GM18868 (cell line): Measurements from ENCODE around the gene ERN2.

Source experiments
- ATAC-seq: cut with Tn5 transposase; IDR thresholded peaks from one replicate; pipeline ENCODE4 v1.9.1; 2021; ENCODE audit warnings: mild to moderate bottlenecking, moderate library complexity; ENCODE audit not compliant: unreplicated experiment

The ERN2 gene

DNA sequence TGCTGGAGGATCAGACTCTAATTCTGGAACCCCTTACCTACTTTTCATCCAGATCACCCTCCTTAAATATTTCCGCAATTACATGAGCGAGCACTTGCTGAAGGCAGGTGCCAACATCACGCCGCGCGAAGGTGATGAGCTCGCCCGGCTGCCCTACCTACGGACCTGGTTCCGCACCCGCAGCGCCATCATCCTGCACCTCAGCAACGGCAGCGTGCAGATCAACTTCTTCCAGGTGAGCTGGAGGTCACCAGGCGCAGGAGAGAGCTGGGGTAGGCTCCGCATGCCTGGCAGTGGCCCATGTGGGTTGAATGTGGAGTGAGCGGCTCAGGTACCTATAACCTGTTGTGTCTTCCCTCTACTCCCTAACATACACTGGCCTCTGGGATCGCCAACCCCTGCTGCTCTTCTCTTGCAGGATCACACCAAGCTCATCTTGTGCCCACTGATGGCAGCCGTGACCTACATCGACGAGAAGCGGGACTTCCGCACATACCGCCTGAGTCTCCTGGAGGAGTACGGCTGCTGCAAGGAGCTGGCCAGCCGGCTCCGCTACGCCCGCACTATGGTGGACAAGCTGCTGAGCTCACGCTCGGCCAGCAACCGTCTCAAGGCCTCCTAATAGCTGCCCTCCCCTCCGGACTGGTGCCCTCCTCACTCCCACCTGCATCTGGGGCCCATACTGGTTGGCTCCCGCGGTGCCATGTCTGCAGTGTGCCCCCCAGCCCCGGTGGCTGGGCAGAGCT is 23.4 kb downstream of the ERN2 start:
- no peak for ATAC-seq

DNA sequence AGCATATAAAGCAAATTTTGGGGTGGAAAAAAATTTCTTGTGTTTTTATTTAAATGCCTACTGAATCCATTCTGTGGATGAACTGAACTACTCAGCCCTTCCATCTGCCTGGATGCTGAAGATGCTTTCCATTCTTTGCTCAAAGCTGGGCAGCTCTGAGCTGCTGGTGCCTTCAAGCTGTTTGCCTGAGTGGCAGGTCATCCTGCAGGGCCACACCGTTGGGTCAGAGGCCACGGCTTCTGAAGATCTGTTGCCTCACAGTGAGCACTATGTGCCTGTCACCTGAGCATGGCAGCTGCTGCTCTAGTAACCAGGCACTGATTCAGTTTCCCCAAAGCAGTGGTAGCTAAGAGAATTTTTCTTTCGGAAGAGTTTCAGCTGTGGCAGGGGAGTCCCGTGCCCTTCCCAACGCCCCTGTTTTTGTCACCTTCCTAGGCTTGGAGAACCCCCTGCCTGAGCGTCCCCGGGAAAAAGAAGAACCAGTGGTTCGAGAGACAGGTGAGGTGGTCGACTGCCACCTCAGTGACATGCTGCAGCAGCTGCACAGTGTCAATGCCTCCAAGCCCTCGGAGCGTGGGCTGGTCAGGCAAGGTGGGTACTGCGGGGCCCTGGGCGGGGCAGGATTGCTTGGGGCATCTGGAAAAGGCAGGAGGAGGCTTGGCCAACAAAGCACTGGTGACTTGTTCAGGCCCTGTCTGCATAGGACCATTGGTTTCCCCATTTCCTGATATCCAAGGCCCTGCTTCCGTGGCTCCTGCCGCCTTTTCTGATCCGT is 25.8 kb downstream of the ERN2 start:
- no peak for ATAC-seq

- no peak for ATAC-seq
These were observed 29.5 kb downstream of the ERN2 start for GRCh38 chr16:23683487-23683886.

DNA sequence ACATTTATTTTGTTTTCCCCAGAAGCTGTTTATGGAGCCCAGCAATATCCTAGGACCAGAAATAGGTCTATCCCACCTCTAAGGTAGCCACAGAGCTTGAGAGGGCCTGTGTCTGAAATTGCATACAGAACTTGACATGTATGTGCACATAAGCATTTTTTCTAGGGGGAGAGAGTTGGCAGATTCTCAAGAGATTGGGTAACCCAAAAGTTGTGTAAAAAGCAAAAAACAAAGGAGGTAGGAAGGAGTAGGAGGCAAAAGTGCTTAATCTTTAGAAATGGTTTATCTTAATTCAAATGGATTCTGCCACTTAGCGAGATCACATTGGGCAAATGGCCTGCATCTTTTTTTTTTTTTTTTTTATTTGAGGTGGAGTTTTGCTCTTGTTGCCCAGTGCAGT is 30.8 kb downstream of the ERN2 start:
- ATAC-seq, result no peak

- ATAC-seq, result no peak
These were observed 33.1 kb downstream of the ERN2 start for GRCh38 chr16:23679986-23680336.

DNA sequence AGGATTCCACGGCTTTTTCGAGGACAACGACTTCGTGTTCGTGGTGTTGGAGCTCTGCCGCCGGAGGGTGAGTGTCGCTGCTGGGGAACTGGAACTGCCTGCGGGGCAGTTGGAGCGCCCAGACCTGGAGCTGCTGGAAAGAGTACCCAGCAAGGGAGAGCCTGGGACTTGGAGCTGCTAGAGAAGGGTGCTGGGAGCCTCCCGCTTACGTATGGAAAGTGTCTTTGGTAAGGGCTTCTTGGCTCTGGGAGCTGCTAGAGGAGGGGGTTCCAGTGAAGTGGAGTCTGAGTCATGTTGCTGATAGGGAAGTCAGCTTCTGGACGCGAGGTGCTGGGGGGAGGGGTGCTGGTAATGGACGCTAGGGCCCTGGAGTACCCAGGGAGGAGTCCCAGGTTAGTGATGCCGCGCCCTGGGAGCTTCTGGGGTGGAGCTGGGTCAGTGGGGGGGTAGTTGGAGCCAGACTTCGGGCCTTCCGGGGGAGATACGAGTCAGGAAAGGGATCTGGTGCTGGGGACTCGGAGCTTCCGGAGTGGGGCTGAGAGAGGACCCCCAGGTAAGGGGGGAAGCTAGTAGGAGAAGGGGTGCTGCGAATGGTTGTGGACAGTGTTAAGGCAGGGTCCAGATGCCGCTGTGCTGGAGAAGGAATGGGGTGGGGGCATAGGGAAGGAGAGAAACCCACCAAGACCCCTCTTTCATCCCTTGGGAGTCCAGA is 33.6 kb downstream of the ERN2 start:
- ATAC-seq, result no peak

DNA sequence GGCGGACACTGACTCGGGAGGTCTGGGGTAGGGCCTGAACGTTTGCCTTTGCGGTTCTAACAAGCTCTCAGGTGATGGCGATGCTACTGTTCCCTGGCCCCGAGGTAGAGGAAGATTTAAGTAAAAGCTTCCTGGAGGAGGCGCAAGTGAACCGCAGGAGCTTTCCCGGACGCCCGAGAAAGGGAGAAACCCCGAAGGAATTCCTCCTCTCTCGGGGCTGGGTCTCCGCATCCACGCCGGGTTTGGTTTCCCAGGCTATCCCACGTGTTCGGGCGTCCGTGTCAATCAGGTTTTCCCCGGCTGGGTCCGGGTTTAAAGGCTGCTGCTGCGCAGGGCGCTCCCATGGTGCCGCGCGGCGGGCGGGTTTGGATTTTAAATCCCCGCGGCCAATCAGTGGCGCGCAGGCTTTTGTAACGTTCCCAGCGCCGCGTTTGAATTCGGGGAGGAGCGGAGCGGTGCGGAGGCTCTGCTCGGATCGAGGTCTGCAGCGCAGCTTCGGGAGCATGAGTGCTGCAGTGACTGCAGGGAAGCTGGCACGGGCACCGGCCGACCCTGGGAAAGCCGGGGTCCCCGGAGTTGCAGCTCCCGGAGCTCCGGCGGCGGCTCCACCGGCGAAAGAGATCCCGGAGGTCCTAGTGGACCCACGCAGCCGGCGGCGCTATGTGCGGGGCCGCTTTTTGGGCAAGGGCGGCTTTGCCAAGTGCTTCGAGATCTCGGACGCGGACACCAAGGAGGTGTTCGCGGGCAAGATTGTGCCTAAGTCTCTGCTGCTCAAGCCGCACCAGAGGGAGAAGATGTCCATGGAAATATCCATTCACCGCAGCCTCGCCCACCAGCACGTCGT is 34.4 kb downstream of the ERN2 start, which contains the start of gene PLK1:
TSS of gene PLK1 (plus strand) at position 460 of the 844 bp plus-strand sequence. CDS start at position 504, 44 bp downstream.
- ATAC-seq, result peak; percentile 96

GRCh38 chr16:23676924-23677480 is 36.0 kb downstream of the ERN2 start:
- no peak for ATAC-seq

DNA sequence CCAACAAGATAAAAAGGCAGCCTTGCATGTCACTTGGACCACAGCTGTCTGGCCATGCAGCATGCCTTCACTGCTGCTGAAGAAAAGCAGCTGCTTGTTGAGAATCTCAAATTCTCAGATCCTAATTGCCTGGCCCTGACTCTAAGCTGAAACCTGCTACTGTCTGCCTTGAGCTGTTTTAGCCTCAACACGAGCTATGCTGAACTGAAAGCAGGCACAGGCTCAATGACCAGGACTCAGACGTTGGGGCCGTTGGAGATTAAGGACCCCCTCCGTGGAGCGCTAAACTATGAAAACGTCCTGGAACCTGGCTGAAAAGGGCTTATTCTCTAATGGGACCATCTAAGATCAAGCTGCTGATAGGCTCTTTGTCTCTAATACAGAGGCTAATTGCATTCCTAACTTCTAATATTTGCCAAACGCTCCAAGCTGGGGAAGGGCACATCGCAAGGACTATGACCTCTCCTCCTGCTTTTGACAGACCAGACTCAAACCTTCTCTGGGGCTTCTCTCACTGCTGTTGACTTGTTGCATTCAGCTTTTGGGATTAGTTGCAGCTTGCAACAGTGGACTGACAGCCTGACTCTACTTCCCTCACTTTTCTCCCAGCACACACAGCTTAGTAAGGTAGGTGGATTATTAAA is 38.9 kb downstream of the ERN2 start:
- ATAC-seq, result no peak

- ATAC-seq, result peak; percentile 98
These were observed 42.8 kb downstream of the ERN2 start for GRCh38 chr16:23670137-23670776.

DNA sequence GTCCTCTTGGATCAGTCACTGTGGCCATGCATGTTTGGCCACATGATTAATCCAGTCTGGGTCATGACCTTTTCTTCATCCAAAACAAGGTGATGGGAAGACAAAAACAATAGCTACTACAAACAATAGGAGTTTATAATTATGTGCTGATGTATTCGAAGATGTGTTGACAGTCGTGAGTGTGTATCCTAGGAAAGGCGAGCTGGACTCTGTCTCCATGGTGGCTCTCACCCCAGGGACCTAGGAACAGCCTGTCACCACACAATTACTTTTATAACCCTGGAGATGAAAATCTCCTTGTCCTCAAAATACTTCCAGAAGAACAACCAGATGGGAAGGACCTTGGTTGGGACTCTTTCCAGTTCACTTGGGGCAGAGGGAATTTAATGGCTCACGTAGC is 44.1 kb downstream of the ERN2 start:
- no peak for ATAC-seq

- ATAC-seq, result no peak
These were observed 44.8 kb downstream of the ERN2 start for GRCh38 chr16:23668225-23668624.

GRCh38 chr16:23667355-23667659 is 45.7 kb downstream of the ERN2 start:
- no peak for ATAC-seq

DNA sequence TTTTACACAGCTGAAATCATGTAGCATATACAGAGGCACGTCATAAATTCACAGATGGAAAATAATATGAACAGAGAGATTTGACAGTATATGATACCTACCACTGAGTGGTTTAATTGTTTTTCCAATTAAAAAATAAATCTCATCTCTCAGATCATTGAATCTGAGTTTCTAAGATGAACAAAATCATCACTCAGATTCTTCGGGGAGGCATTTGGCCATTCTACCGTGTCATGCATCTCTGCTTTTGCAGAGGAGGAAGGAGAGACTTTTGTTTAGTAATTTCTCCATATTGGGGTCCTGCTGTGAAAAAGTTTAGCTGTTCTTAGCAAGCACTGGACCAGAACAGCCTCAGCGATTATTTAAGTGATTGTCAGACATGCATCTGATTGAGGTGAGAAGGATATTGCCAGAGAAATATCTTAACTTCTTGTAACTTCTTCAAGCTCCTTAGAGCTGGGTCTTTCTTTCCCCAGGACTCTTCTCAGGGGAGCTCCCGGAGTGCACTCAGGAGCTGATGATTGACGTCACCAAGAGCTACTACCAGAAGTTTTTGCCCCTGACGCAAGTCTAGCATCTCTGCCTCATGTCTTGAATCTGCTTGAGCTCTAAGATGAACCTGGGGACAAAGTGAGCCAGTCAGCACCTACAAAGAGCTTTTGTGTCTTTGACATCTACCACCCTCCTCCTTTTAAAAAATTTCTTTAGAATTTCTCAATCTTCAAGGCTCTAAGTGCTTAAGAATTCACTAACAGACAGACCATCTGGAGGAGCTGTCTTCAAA is 46.3 kb downstream of the ERN2 start:
- ATAC-seq, result no peak

- ATAC-seq, result no peak
These were observed 49.1 kb downstream of the ERN2 start for GRCh38 chr16:23663918-23664317.

- peak; percentile 83 for ATAC-seq
These were observed 61.0 kb downstream of the ERN2 start for GRCh38 chr16:23651943-23652468.

- peak; percentile 11 for ATAC-seq
These were observed 62.2 kb downstream of the ERN2 start for GRCh38 chr16:23650674-23651416.

GRCh38 chr16:23642246-23642774 is 70.7 kb downstream of the ERN2 start:
- no peak for ATAC-seq
